HPDE6-E6E7 (cell line): ENCODE data around the gene MKKS.

ENCODE experiments used
- DNase-seq: peaks from one replicate; pipeline ENCODE4 v3.0.0; 2011; ENCODE audit warnings: missing footprints; ENCODE audit errors: extremely low spot score

The MKKS gene

GRCh38 chr20:10369723-10370090 lies 64.3 kb downstream of the MKKS start:
- DNase-seq = no peak

DNA sequence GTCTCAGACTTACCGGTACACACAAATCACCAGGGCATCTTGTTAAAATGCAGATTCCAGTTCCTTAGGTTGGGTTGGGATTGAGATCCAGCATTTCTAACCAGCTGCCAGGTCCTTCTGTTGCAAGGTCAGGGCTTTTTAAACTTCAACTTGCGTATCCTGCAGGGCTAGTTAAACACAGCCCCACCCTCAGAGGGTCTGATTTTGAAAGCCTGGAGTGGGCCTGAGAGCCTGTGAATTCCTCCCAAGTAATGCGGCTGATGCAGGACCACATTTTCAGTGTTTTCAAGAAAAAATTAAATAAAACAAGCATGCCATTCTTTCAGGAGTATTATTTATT lies 65.3 kb downstream of the MKKS start:
- DNase-seq = no peak

- no peak for DNase-seq
These were observed 65.9 kb downstream of the MKKS start for GRCh38 chr20:10367943-10368701.

DNA sequence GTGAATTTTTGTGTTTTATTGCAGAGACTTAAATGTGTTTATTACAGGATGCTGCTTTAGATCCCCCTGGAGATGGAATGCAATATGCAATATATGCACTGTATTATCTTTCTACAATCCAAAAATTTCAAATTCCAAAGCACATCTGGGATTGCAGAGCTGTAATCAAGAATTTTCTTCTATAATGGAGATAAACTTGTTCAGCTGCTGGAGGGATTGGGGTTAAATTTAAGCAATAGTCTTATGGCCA lies 66.4 kb downstream of the MKKS start:
- no peak for DNase-seq

GRCh38 chr20:10366898-10367692 lies 66.9 kb downstream of the MKKS start:
- no peak for DNase-seq

DNA sequence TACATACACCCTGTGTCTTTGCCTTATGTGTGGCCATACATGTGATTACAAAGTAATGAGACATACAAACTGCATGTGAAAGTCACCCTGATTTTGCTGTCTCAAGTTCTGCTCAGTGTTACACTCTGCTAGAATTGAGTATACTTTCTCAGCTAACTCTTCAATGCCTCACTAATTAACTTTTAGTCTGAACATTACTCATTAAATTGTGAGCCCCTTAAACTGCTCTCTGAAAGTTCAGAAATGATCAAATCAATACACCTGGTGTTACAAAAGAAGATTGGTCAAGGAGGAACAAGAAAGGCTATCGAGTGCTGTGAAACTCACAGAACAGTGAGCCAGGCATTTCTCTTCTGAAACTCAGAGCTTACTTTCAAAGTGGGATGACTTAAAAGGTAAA lies 71.3 kb downstream of the MKKS start:
- DNase-seq = no peak

DNA sequence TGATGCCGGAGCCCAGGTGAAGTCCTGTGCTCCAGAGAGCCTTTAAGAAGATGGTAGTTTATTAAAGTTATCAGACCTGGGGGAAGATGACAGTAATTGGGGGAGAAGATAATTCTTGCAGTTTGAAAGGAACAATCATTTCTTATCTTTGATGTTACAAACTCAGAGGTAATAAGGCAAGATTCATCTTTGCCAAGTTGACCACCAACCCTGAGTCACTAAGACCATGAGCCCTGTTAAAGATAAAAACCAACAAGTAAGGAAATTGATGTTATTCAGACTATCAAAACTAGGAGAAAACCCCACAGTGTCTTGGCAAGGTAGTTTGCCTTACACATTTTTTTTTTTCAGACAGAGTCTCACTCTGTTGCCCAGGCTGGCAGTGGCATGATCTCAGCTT lies 73.1 kb downstream of the MKKS start:
- no peak for DNase-seq

- no peak for DNase-seq
These were observed 74.4 kb downstream of the MKKS start for GRCh38 chr20:10359621-10360040.

GRCh38 chr20:10357974-10358373 lies 76.0 kb downstream of the MKKS start:
- DNase-seq = no peak

DNA sequence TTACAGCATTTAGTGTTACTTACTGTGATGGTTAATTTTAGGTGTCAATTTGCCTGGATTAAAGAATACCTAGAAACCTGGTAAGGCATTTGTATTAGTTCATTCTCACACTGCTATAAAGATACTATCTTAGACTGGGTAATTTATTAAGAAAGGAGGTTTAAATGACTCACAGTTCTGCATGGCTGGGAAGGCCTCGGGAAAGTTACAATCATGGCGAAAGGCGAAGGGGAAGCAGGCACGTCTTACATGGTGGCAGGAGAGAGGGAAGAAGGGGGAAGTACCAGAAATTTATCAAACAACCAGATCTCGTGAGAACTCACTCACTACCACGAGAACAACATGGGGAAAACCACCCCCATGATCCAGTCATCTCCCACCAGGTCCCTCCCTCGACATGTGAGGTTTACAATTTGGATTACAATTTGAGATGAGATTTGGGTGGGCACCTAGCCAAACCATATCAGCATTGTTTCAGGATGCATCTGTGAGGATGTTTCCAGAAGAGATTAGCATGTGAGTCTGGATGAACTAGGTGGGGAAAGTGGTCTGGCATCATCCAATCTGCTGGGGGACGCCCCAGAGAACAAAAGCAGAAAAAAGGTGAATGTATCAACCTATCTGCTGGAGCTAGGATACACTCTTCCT lies 76.8 kb downstream of the MKKS start:
- no peak for DNase-seq

DNA sequence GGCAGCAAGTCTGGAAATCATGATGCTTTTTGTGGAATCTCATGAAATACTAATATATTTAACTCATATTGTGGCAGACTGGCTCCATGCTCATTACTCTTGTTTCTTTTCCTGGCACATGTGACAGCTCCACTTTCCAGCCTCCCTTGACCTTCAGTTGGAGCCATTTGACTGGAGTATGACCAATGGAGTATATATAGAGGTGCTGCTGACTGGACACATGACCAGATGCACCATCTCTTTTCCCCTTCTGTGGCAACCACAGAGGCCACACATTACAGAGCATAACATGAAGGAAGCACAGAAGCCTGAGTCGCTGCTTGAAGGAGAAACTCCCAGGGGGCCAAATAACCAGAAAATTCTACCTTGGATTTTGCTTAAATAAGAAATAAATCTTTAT lies 77.4 kb downstream of the MKKS start:
- DNase-seq = no peak

GRCh38 chr20:10352934-10353824 lies 80.8 kb downstream of the MKKS start:
- DNase-seq = no peak
